PC-3 (cell line): ENCODE data around the gene PNCK. TPM values are rescaled to one million over a fixed set of nuclear protein-coding genes. Genes with fewer than 3 reads are reported as not detected.
"Not testable (repeated sequence)": the region's sequence is repeated elsewhere in the genome, so short reads cannot be mapped to it uniquely, and the experiment has no call there.

Experiments
- ATAC-seq: fragments of 200-7000 bp; cut with Tn5 transposase; 2 replicates; pipeline ENCODE4 v1.9.1; 2020; ENCODE audit warnings: mild to moderate bottlenecking, moderate library complexity
- BruUV-seq: library from RNA; stranded (reverse); fragments of 400-500 nt; replicated peaks from 2 replicates; lab custom pipeline; 2021; lab: Mats Ljungman, UMichigan
- CTCF ChIA-PET: fragments of 300-600 bp; sonication (Branson Sonifier 250); formaldehyde crosslinking; loops from one replicate; lab custom pipeline; 2022; ENCODE audit warnings: antibody characterized with exemption; lab: Charles Lee
- POLR2A ChIA-PET: fragments of 300-600 bp; sonication (Branson Sonifier 250); formaldehyde crosslinking; loops from one replicate; lab custom pipeline; 2022; ENCODE audit warnings: antibody characterized with exemption; ENCODE audit not compliant: unreplicated experiment; lab: Charles Lee
- DNase-seq: peaks from one replicate; pipeline ENCODE4 v3.0.0-alpha.2; 2015
- H2AFZ ChIP-seq: fragments of 300-600 bp; sonication (generic); 2 replicates; pipeline ENCODE4 v1.6.0; 2016; ENCODE audit warnings: antibody characterized with exemption, low read length
- H3F3A ChIP-seq: fragments of 300-600 bp; sonication (generic); one replicate; pipeline ENCODE4 v1.6.0; 2017; ENCODE audit warnings: antibody characterized with exemption, low read length, control low read depth, mild to moderate bottlenecking; ENCODE audit not compliant: unreplicated experiment
- H3K27ac ChIP-seq: fragments of 300-600 bp; sonication (generic); 2 replicates; pipeline ENCODE4 v1.5.1; 2016; ENCODE audit warnings: mild to moderate bottlenecking, low read length
- H3K27me3 ChIP-seq: fragments of 300-600 bp; sonication (generic); 2 replicates; pipeline ENCODE4 v1.6.1; 2016; ENCODE audit warnings: low read length, mixed read lengths
- H3K36me3 ChIP-seq: fragments of 300-600 bp; sonication (generic); 2 replicates; pipeline ENCODE4 v1.6.1; 2016; ENCODE audit warnings: low read depth, mixed run types, low read length, mixed read lengths
- H3K4me1 ChIP-seq: fragments of 300-600 bp; sonication (generic); 2 replicates; pipeline ENCODE4 v1.5.1; 2016; ENCODE audit warnings: low read length; ENCODE audit not compliant: insufficient read depth
- H3K4me2 ChIP-seq: fragments of 300-600 bp; sonication (generic); 2 replicates; pipeline ENCODE4 v1.6.0; 2016; ENCODE audit warnings: low read length
- H3K4me3 ChIP-seq: fragments of 300-600 bp; sonication (generic); 2 replicates; pipeline ENCODE4 v1.5.1; 2016; ENCODE audit warnings: mild to moderate bottlenecking, low read length, mixed read lengths
- H3K79me2 ChIP-seq: fragments of 300-600 bp; sonication (generic); 2 replicates; pipeline ENCODE4 v1.6.1; 2017; ENCODE audit warnings: low read length, mixed read lengths
- H3K9ac ChIP-seq: fragments of 300-600 bp; sonication (generic); 2 replicates; pipeline ENCODE4 v1.6.0; 2016; ENCODE audit warnings: mild to moderate bottlenecking, low read length
- H3K9me2 ChIP-seq: fragments of 300-600 bp; sonication (generic); replicated peaks from 2 replicates; pipeline ENCODE4 v1.6.1; 2016; ENCODE audit warnings: mixed run types, low read length, mixed read lengths
- H3K9me3 ChIP-seq: fragments of 300-600 bp; sonication (generic); 2 replicates; pipeline ENCODE4 v1.6.1; 2016; ENCODE audit warnings: low read length, mixed read lengths
- H4K20me1 ChIP-seq: fragments of 300-600 bp; sonication (generic); 2 replicates; pipeline ENCODE4 v1.6.1; 2016; ENCODE audit warnings: low read length, mixed read lengths
- CTCF ChIP-seq: fragments of 300-600 bp; sonication (generic); conservative IDR thresholded peaks from 2 replicates; pipeline ENCODE4 v1.5.1; 2017; ENCODE audit warnings: antibody characterized with exemption, low read depth, mild to moderate bottlenecking, low read length
- EZH2 ChIP-seq: fragments of 300-600 bp; sonication (generic); IDR thresholded peaks from one replicate; pipeline ENCODE4 v1.6.1; 2017; ENCODE audit warnings: antibody characterized with exemption, mild to moderate bottlenecking, low read length; ENCODE audit not compliant: unreplicated experiment
- EZH2phosphoT487 ChIP-seq: fragments of 300-600 bp; sonication (generic); IDR thresholded peaks from 2 replicates; pipeline ENCODE4 v1.6.1; 2018; ENCODE audit warnings: mild to moderate bottlenecking, antibody characterized with exemption, low read length, borderline replicate concordance
- intact Hi-C: fragments of 100-400 bp; cut with micrococcal nuclease; formaldehyde crosslinking; loops from 2 replicates; pipeline ENCODE4 v1.9.0; 2023
- total RNA-seq: library from RNA; depleted of rRNA; stranded (reverse); fragments of >200 nt; gene quantifications from 2 replicates; pipeline ENCODE4 v1.2.3, GENCODE V29; 2014

The PNCK gene
- total RNA-seq, 1 experiment from 2014 or later: 1.0 TPM

GRCh38 chrX:153700376-153700945 is 26.8 kb upstream of the PNCK start:
- CTCF ChIA-PET: no interaction called here
- ATAC-seq: no peak

DNA sequence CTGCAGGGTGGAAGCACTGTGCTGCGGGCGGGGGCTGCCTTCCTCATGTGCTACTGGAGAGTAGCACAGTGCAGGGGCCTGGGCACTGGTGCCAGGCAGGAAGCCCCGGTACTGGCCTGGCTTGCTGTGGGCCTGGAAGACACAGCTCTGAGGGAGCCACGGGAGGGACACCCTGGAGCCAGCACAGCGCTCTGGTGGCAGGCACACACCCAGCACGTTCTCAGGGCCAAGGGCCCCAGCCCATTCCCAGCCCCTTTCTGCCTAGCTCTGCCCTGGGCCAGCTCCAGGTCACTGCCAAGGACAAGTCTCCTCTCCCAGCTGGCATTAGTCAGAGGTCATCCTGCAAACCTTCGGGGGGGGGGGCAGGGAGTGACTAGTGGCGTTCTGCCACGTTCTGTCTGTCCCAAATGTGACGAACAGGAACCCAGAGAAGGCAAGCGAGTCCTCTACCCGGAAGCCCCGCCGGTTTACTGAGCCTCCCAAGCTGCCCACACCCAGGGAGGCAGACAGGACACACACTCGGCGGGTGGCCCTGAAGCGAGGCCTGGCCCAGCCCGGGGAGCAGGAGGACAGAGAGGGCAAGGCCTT is 26.3 kb upstream of the PNCK start:
- H3K9ac ChIP-seq, DNase-seq, H3K4me1 ChIP-seq, POLR2A ChIA-PET, H3F3A ChIP-seq, H3K36me3 ChIP-seq, BruUV-seq, CTCF ChIA-PET, ATAC-seq, H3K27me3 ChIP-seq, H3K4me2 ChIP-seq, H3K9me2 ChIP-seq, H3K9me3 ChIP-seq, H3K4me3 ChIP-seq, H2AFZ ChIP-seq, H4K20me1 ChIP-seq, H3K79me2 ChIP-seq, H3K27ac ChIP-seq, intact Hi-C loops: not testable (repeated sequence)

More at GRCh38 chrX:153700376-153700945, 26.8 kb upstream of the PNCK start:
- Histone ChIP-seq H3K9me3 (no peaks in the 10 kb centered on the region), H2AFZ (no peak overlapping the region), H3K79me2 (no peaks in the 10 kb centered on the region), H3K4me2 (no peak overlapping the region), H3K36me3 (peaks cover 5% of the 10 kb centered on the region; the same call in 1 of the 2 replicates), H3K27ac (no peak overlapping the region), H4K20me1 (no peaks in the 10 kb centered on the region), H3K4me3 (no peak overlapping the region), H3K4me1 (no peaks in the 10 kb centered on the region), H3K9me2 (no peaks in the 10 kb centered on the region), H3K9ac (no peak overlapping the region), H3K27me3 (no peaks in the 10 kb centered on the region), H3F3A (no peaks in the 10 kb centered on the region)
- DNase-seq: no peak
- intact Hi-C loops: no loop called here
- TF ChIP-seq EZH2phosphoT487 (no peak), CTCF (no peak), EZH2 (no peak)
- TSS peak; percentile 51 for BruUV-seq
- POLR2A ChIA-PET: no interaction called here

DNA sequence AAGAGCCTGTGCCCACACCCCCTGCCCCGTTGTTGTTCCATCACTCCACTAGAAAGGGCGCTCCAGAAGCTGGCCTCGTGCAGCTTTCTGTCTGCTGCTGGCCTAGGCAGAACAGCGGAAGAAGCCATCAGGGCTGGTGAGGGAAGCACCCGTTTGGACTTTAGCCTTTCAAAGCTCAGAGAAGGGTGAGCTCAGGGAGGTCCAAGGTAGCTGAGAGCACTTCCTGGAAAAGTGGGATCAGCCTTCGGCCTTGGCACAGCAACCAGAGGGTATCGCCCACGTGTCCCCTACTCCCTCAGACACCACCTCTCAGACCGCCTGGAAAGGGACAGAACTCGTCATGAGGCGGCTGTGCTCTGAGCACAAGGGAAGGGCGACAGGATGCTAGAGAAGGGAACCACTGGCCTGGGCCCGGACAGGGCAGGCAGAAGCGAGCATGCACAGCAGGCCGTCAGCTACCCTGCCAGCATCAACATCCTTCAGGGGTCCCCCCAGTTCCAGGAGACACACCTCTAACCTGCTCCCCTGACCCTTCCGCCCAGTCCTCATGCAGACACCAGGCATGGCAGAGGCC is 25.7 kb upstream of the PNCK start:
- H3K4me1 ChIP-seq, H4K20me1 ChIP-seq, DNase-seq, ATAC-seq, H3K36me3 ChIP-seq, H3K9ac ChIP-seq, H3F3A ChIP-seq, H3K9me3 ChIP-seq, H3K27ac ChIP-seq, intact Hi-C loops, BruUV-seq, H3K27me3 ChIP-seq, H3K79me2 ChIP-seq, POLR2A ChIA-PET, H3K4me2 ChIP-seq, H3K4me3 ChIP-seq, H2AFZ ChIP-seq, CTCF ChIA-PET, H3K9me2 ChIP-seq: not testable (repeated sequence)
